Ascending aorta (tissue), 2 donors: ENCODE measurements around the gene NEGR1. TPM values are rescaled to one million over a fixed set of nuclear protein-coding genes. Genes with fewer than 3 reads are reported as not detected.
"Not testable (repeated sequence)": the region's sequence is repeated elsewhere in the genome, so short reads cannot be mapped to it uniquely, and the experiment has no call there.

Experiments used
- DNase-seq, 2 donors: peaks; one replicate each; pipeline ENCODE4 v3.0.0-alpha.2; 2019; ENCODE audit warnings: low spot score in 2 of 2
- H3K27ac ChIP-seq, 2 donors: fragments of 200-600 bp; sonication (generic); one replicate each; pipeline ENCODE4 v1.5.1; 2016 to 2017; ENCODE audit warnings: mild to moderate bottlenecking in 1 of 2
- H3K27me3 ChIP-seq: fragments of 200-600 bp; sonication (generic); one replicate; pipeline ENCODE4 v1.5.1; 2017
- H3K36me3 ChIP-seq, 2 donors: fragments of 200-600 bp; sonication (generic); one replicate each; pipeline ENCODE4 v1.5.1; 2016
- H3K4me1 ChIP-seq, 2 donors: fragments of 200-600 bp; sonication (generic); one replicate each; pipeline ENCODE4 v1.5.1; 2016 to 2017; ENCODE audit warnings: mild to moderate bottlenecking in 1 of 2
- H3K4me3 ChIP-seq, 2 donors: fragments of 200-600 bp; sonication (generic); one replicate each; pipeline ENCODE4 v1.5.1; 2016 to 2017; ENCODE audit warnings: mild to moderate bottlenecking in 1 of 2
- H3K9me3 ChIP-seq, 2 donors: fragments of 200-600 bp; sonication (generic); one replicate each; pipeline ENCODE4 v1.5.1; 2016
- intact Hi-C: fragments of 100-400 bp; cut with DNase I; formaldehyde crosslinking; loops from one replicate; pipeline ENCODE4 v1.15.1; 2023
- total RNA-seq: library from RNA; depleted of rRNA; stranded (reverse); fragments of >200 nt; gene quantifications from one replicate; pipeline ENCODE4 v1.1.0, GENCODE V29; 2016
- TF ChIP-seq, protein P1 (sequence below), 3 experiments: fragments of 200-600 bp in 2 of 3; fragments of 450-650 bp in 1 of 3; sonication (generic) in 2 of 3; IDR thresholded peaks; one replicate each; pipeline ENCODE4 v1.5.1; 2016 to 2019; ENCODE audit warnings: antibody characterized with exemption in 3 of 3, mild to moderate bottlenecking in 1 of 3, moderate library complexity in 1 of 3

NEGR1 gene
- total RNA-seq, 1 donor from 2014 or later: 42.8 TPM

DNA sequence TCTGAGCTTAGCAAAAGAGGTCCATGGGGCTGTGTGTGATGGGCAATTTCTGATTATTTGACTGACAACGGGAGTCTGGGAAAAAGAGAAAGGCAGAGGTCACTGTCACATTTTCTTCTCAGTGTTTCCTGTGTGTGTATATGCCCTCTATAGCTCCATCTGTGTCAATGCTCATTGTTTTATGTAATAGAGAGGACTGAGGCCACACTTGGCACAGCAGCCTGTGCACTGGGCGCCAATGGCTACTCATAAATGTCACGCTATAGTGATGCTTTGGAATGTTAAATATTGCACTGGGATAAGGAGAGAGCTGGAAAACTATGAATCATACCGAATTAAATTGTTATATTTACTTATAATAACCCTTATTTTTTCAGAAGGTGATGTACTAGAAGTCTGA, 365.4 kb downstream of the NEGR1 start:
- no peaks in the 10 kb centered on the region for H3K9me3 ChIP-seq
- TF ChIP-seq, protein P1, sequence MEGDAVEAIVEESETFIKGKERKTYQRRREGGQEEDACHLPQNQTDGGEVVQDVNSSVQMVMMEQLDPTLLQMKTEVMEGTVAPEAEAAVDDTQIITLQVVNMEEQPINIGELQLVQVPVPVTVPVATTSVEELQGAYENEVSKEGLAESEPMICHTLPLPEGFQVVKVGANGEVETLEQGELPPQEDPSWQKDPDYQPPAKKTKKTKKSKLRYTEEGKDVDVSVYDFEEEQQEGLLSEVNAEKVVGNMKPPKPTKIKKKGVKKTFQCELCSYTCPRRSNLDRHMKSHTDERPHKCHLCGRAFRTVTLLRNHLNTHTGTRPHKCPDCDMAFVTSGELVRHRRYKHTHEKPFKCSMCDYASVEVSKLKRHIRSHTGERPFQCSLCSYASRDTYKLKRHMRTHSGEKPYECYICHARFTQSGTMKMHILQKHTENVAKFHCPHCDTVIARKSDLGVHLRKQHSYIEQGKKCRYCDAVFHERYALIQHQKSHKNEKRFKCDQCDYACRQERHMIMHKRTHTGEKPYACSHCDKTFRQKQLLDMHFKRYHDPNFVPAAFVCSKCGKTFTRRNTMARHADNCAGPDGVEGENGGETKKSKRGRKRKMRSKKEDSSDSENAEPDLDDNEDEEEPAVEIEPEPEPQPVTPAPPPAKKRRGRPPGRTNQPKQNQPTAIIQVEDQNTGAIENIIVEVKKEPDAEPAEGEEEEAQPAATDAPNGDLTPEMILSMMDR (IDR thresholded peaks at IDR 0.05): no peak
- no peaks in the 10 kb centered on the region for H3K4me1 ChIP-seq
- H3K36me3 ChIP-seq: no peaks in the 10 kb centered on the region
- H3K27me3 ChIP-seq: no peaks in the 10 kb centered on the region
- no peak overlapping the region for H3K27ac ChIP-seq
- intact Hi-C loops: no loop called here
- H3K4me3 ChIP-seq: no peak overlapping the region
- no peak for DNase-seq

DNA sequence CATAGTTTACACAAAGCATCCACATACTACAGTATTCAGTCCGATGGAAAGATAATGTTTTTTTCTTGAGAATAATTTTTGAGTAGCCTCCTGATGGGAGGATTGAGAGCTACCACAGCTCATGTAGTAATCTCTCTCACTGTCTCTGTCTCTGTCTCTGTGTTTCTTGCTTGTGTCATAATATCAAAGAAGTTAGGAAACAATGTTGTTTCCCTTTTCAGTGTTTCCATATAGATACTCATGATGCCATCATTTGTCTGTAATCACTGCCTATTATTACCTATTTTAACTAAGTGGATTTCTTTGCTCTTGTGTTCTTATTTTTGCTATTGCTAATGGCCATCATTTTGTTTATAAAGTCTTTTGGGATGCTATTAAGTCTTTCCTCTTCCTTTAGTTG, 367.7 kb downstream of the NEGR1 start:
- DNase-seq: no peak
- H3K27ac ChIP-seq: no peak overlapping the region
- TF ChIP-seq, protein P1 (IDR thresholded peaks at IDR 0.05): no peak
- intact Hi-C loops: no loop called here
- no peak overlapping the region for H3K4me3 ChIP-seq
- H3K36me3 ChIP-seq: no peaks in the 10 kb centered on the region
- no peaks in the 10 kb centered on the region for H3K4me1 ChIP-seq
- H3K9me3 ChIP-seq: no peaks in the 10 kb centered on the region
- no peaks in the 10 kb centered on the region for H3K27me3 ChIP-seq

DNA sequence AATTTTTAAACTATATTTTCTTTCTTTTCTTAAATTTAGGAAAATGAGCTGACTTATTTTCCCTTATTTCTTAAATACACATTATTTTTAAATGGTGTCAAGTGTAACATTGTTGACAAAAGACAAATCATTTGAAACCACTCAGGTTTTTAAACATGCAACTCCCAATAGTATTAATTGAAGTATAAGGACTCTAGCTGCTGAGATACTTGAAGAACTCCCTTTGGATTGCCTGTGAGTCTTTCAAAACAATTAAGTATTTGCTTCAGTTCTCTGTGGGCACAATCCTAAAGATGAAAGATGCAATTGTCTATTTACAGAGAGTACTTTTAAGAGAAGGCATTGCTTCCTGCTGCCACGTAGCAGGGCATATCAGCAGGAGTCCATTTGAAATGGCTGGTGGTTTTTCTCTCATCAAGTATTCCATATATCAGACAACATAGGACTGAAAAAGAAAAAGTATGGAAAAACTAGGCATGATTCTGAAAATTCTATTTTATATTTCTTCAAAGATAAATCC, 373.4 kb downstream of the NEGR1 start:
- Histone ChIP-seq H3K4me1 (no peaks in the 10 kb centered on the region), H3K36me3 (no peaks in the 10 kb centered on the region), H3K27ac (no peak overlapping the region), H3K4me3 (no peak overlapping the region), H3K9me3 (no peaks in the 10 kb centered on the region), H3K27me3 (no peaks in the 10 kb centered on the region)
- no peak for DNase-seq
- TF ChIP-seq, protein P1 (IDR thresholded peaks at IDR 0.05): no peak
- intact Hi-C loops: no loop called here

DNA sequence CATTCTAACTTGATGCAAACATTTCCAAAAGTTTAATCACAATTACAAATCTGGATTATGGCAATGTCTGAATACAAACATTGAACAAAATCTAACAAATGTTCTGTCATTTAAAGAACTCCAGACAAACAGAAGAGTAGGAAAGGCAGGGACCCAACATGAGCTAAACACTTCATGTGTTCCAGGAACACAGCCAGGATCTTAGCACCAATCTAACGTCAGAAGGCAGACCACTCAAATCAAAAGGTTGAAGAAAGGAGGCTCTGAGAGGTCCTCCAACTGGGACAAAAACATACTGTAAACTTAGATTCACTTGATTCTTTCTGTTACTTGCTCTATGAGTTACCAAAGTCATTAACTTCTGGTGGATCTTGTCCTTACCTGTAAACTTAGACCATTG, 374.0 kb downstream of the NEGR1 start:
- Histone ChIP-seq H3K27ac (no peak overlapping the region), H3K36me3 (no peaks in the 10 kb centered on the region), H3K4me1 (no peaks in the 10 kb centered on the region), H3K27me3 (no peaks in the 10 kb centered on the region), H3K4me3 (no peak overlapping the region), H3K9me3 (no peaks in the 10 kb centered on the region)
- TF ChIP-seq, protein P1 (IDR thresholded peaks at IDR 0.05): no peak
- no peak for DNase-seq
- intact Hi-C loops: no loop called here

DNA sequence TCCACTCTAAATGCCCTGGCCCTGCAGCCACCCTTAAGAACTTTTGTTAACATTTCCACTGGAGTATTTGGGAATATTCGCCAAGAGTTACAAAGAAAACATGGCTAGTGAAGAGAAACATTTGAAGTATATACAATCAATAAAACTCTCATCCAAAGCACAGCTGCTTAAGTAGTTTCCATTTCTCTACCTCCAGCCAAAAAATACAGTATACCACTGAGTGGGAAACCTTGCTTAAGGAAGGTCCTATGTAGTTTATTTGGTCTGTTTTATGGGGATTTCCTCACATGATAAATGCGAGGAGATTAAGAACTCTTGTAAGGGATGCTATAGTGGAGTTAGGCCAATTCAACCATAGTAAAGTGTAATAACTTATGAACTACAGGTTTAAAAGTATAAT, 382.5 kb downstream of the NEGR1 start:
- Histone ChIP-seq H3K9me3 (peaks cover 0 to under 1% of the 10 kb centered on the region in 2 donors), H3K36me3 (no peaks in the 10 kb centered on the region), H3K27ac (no peak overlapping the region), H3K4me1 (no peaks in the 10 kb centered on the region), H3K27me3 (no peaks in the 10 kb centered on the region), H3K4me3 (no peak overlapping the region)
- DNase-seq: no peak
- TF ChIP-seq, protein P1 (IDR thresholded peaks at IDR 0.05): no peak
- intact Hi-C loops: no loop called here

DNA sequence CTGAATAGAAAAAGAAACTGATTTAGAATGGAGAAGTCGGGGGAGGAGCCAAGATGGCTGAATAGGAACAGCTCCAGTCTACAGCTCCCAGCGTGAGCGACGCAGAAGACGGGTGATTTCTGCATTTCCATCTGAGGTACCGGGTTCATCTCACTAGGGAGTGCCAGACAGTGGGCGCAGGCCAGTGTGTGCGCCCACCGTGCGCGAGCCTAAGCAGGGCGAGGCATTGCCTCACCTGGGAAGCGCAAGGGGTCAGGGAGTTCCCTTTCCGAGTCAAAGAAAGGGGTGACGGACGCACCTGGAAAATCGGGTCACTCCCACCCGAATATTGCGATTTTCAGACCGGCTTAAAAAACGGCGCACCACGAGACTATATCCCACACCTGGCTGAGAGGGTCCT, 394.2 kb downstream of the NEGR1 start:
- intact Hi-C loops, DNase-seq, H3K27me3 ChIP-seq, H3K4me1 ChIP-seq, H3K27ac ChIP-seq, H3K36me3 ChIP-seq, H3K4me3 ChIP-seq, H3K9me3 ChIP-seq: not testable (repeated sequence)
